ENCODE results near the gene CCDC178.

The CCDC178 gene

GRCh38 chr18:33288082-33288716 is 152.3 kb downstream of the CCDC178 start:
- Histone ChIP-seq H3K79me2 (ENCODE audit: control insufficient read depth, insufficient read depth, low read length, poor library complexity) (no peaks in the 10 kb centered on the region), H4K91ac (ENCODE audit: low read depth, low read length) (no peak overlapping the region), H3K4me2 (ENCODE audit: low read length) (no peak overlapping the region), H3K14ac (ENCODE audit: low read length) (no peak overlapping the region), H4K12ac (ENCODE audit: low read depth, low read length) (no peak overlapping the region), H3K27ac (ENCODE audit: low read depth, low read length) (no peak overlapping the region), H2BK5ac (ENCODE audit: low read depth, low read length, poor library complexity) (no peak overlapping the region), H3K79me1 (ENCODE audit: low read length) (no peaks in the 10 kb centered on the region), H4K8ac (ENCODE audit: low read depth, low read length) (no peak overlapping the region), H3K9ac (ENCODE audit: low read length) (no peak overlapping the region), H3K18ac (ENCODE audit: low read length) (no peak overlapping the region), H3K4me3 (ENCODE audit: low read depth, low read length) (no peak overlapping the region), H2BK12ac (ENCODE audit: low read length) (no peak overlapping the region), H2AFZ (ENCODE audit: insufficient read depth, low read length, poor library complexity) (no peak overlapping the region), H3K27me3 (ENCODE audit: insufficient read depth, low read length) (no peaks in the 10 kb centered on the region), H2AK5ac (ENCODE audit: low read length) (no peak overlapping the region), H3K9me3 (ENCODE audit: insufficient read depth, low read depth, low read length) (no peaks in the 10 kb centered on the region), H3K23ac (ENCODE audit: low read length) (no peak overlapping the region), H3K4me1 (ENCODE audit: control insufficient read depth in 1 of 2, insufficient read depth in 2 of 2, low read length in 2 of 2) (no peaks in the 10 kb centered on the region), H3K36me3 (ENCODE audit: control insufficient read depth in 1 of 2, insufficient read depth in 2 of 2, low read length in 2 of 2) (no peaks in the 10 kb centered on the region), H3K4ac (ENCODE audit: low read depth, low read length) (no peak overlapping the region), H2BK120ac (ENCODE audit: insufficient read depth, low read length, poor library complexity) (no peak overlapping the region)
- no peak for DNase-seq
- WGBS (ENCODE audit: extremely low coverage, insufficient coverage, insufficient read length): 67% methylated on average over 1 of the region's 3 CpGs

GRCh38 chr18:33282709-33283333 is 157.7 kb downstream of the CCDC178 start:
- no peak for DNase-seq
- no peak overlapping the region for H4K8ac ChIP-seq (ENCODE audit: low read depth, low read length)
- no peak overlapping the region for H2AK5ac ChIP-seq (ENCODE audit: low read length)
- no peaks in the 10 kb centered on the region for H3K79me1 ChIP-seq (ENCODE audit: low read length)
- no peak overlapping the region for H2BK5ac ChIP-seq (ENCODE audit: low read depth, low read length, poor library complexity)
- no peak overlapping the region for H2BK120ac ChIP-seq (ENCODE audit: insufficient read depth, low read length, poor library complexity)
- H3K14ac ChIP-seq (ENCODE audit: low read length): no peak overlapping the region
- no peak overlapping the region for H3K23ac ChIP-seq (ENCODE audit: low read length)
- no peak overlapping the region for H3K4ac ChIP-seq (ENCODE audit: low read depth, low read length)
- H3K4me3 ChIP-seq (ENCODE audit: low read depth, low read length): no peak overlapping the region
- H3K9ac ChIP-seq (ENCODE audit: low read length): no peak overlapping the region
- H3K4me1 ChIP-seq (ENCODE audit: control insufficient read depth in 1 of 2, insufficient read depth in 2 of 2, low read length in 2 of 2): no peaks in the 10 kb centered on the region
- no peak overlapping the region for H3K27ac ChIP-seq (ENCODE audit: low read depth, low read length)
- no peaks in the 10 kb centered on the region for H3K27me3 ChIP-seq (ENCODE audit: insufficient read depth, low read length)
- H3K9me3 ChIP-seq (ENCODE audit: insufficient read depth, low read depth, low read length): no peaks in the 10 kb centered on the region
- H2BK12ac ChIP-seq (ENCODE audit: low read length): no peak overlapping the region
- H4K91ac ChIP-seq (ENCODE audit: low read depth, low read length): no peak overlapping the region
- H3K36me3 ChIP-seq (ENCODE audit: control insufficient read depth in 1 of 2, insufficient read depth in 2 of 2, low read length in 2 of 2): no peaks in the 10 kb centered on the region
- no peak overlapping the region for H3K4me2 ChIP-seq (ENCODE audit: low read length)
- WGBS (ENCODE audit: extremely low coverage, insufficient coverage, insufficient read length): no CpG with 5 or more reads among the region's 6 CpGs
- no peaks in the 10 kb centered on the region for H3K79me2 ChIP-seq (ENCODE audit: control insufficient read depth, insufficient read depth, low read length, poor library complexity)
- H3K18ac ChIP-seq (ENCODE audit: low read length): no peak overlapping the region
- H2AFZ ChIP-seq (ENCODE audit: insufficient read depth, low read length, poor library complexity): no peak overlapping the region
- no peak overlapping the region for H4K12ac ChIP-seq (ENCODE audit: low read depth, low read length)

- H3K4me2 ChIP-seq (ENCODE audit: low read length): no peak overlapping the region
- H3K18ac ChIP-seq (ENCODE audit: low read length): no peak overlapping the region
- no peak overlapping the region for H3K4me3 ChIP-seq (ENCODE audit: low read depth, low read length)
- H3K4ac ChIP-seq (ENCODE audit: low read depth, low read length): no peak overlapping the region
- no peak overlapping the region for H3K14ac ChIP-seq (ENCODE audit: low read length)
- H2AFZ ChIP-seq (ENCODE audit: insufficient read depth, low read length, poor library complexity): no peak overlapping the region
- H4K91ac ChIP-seq (ENCODE audit: low read depth, low read length): no peak overlapping the region
- no peak overlapping the region for H4K8ac ChIP-seq (ENCODE audit: low read depth, low read length)
- no peak overlapping the region for H2BK12ac ChIP-seq (ENCODE audit: low read length)
- H2BK120ac ChIP-seq (ENCODE audit: insufficient read depth, low read length, poor library complexity): no peak overlapping the region
- no peak for DNase-seq
- WGBS (ENCODE audit: extremely low coverage, insufficient coverage, insufficient read length): no CpG with 5 or more reads among the region's 7 CpGs
- H3K4me1 ChIP-seq (ENCODE audit: control insufficient read depth in 1 of 2, insufficient read depth in 2 of 2, low read length in 2 of 2): no peaks in the 10 kb centered on the region
- no peak overlapping the region for H4K12ac ChIP-seq (ENCODE audit: low read depth, low read length)
- H3K9me3 ChIP-seq (ENCODE audit: insufficient read depth, low read depth, low read length): no peaks in the 10 kb centered on the region
- H3K36me3 ChIP-seq (ENCODE audit: control insufficient read depth in 1 of 2, insufficient read depth in 2 of 2, low read length in 2 of 2): no peaks in the 10 kb centered on the region
- no peak overlapping the region for H2BK5ac ChIP-seq (ENCODE audit: low read depth, low read length, poor library complexity)
- no peak overlapping the region for H2AK5ac ChIP-seq (ENCODE audit: low read length)
- H3K27me3 ChIP-seq (ENCODE audit: insufficient read depth, low read length): no peaks in the 10 kb centered on the region
- H3K27ac ChIP-seq (ENCODE audit: low read depth, low read length): no peak overlapping the region
- H3K79me1 ChIP-seq (ENCODE audit: low read length): no peaks in the 10 kb centered on the region
- no peak overlapping the region for H3K9ac ChIP-seq (ENCODE audit: low read length)
- no peaks in the 10 kb centered on the region for H3K79me2 ChIP-seq (ENCODE audit: control insufficient read depth, insufficient read depth, low read length, poor library complexity)
- no peak overlapping the region for H3K23ac ChIP-seq (ENCODE audit: low read length)
These were observed 158.4 kb downstream of the CCDC178 start for GRCh38 chr18:33282142-33282541.

- Histone ChIP-seq H4K8ac (ENCODE audit: low read depth, low read length) (no peak overlapping the region), H3K9me3 (ENCODE audit: insufficient read depth, low read depth, low read length) (no peaks in the 10 kb centered on the region), H3K4me1 (ENCODE audit: control insufficient read depth in 1 of 2, insufficient read depth in 2 of 2, low read length in 2 of 2) (no peaks in the 10 kb centered on the region), H3K18ac (ENCODE audit: low read length) (no peak overlapping the region), H2BK5ac (ENCODE audit: low read depth, low read length, poor library complexity) (no peak overlapping the region), H2AK5ac (ENCODE audit: low read length) (no peak overlapping the region), H3K9ac (ENCODE audit: low read length) (no peak overlapping the region), H2BK120ac (ENCODE audit: insufficient read depth, low read length, poor library complexity) (no peak overlapping the region), H3K36me3 (ENCODE audit: control insufficient read depth in 1 of 2, insufficient read depth in 2 of 2, low read length in 2 of 2) (no peaks in the 10 kb centered on the region), H2BK12ac (ENCODE audit: low read length) (no peak overlapping the region), H3K14ac (ENCODE audit: low read length) (no peak overlapping the region), H3K79me2 (ENCODE audit: control insufficient read depth, insufficient read depth, low read length, poor library complexity) (no peaks in the 10 kb centered on the region), H3K79me1 (ENCODE audit: low read length) (no peaks in the 10 kb centered on the region), H4K12ac (ENCODE audit: low read depth, low read length) (no peak overlapping the region), H3K4ac (ENCODE audit: low read depth, low read length) (no peak overlapping the region), H4K91ac (ENCODE audit: low read depth, low read length) (no peak overlapping the region), H3K4me3 (ENCODE audit: low read depth, low read length) (no peak overlapping the region), H2AFZ (ENCODE audit: insufficient read depth, low read length, poor library complexity) (no peak overlapping the region), H3K27ac (ENCODE audit: low read depth, low read length) (no peak overlapping the region), H3K23ac (ENCODE audit: low read length) (no peak overlapping the region), H3K4me2 (ENCODE audit: low read length) (no peak overlapping the region), H3K27me3 (ENCODE audit: insufficient read depth, low read length) (no peaks in the 10 kb centered on the region)
- DNase-seq: no peak
These were observed 163.1 kb downstream of the CCDC178 start for GRCh38 chr18:33277431-33277830.
